GM12878 (cell line): Measurements from ENCODE around the gene SSH2. TPM values are rescaled to one million over a fixed set of nuclear protein-coding genes. Genes with fewer than 3 reads are reported as not detected.

ENCODE experiments used
- ATAC-seq: fragments of 200-7000 bp; cut with Tn5 transposase; 3 replicates; pipeline ENCODE4 v1.9.1; 2020; ENCODE audit warnings: mild to moderate bottlenecking, moderate library complexity
- BruUV-seq: library from RNA; stranded (reverse); fragments of 400-500 nt; replicated peaks from 2 replicates; lab custom pipeline; 2021; lab: Mats Ljungman, UMichigan
- CTCF ChIA-PET: fragments of 300-600 bp; sonication (Branson Sonifier 250); formaldehyde crosslinking; extraction: SDS; loops from one replicate; lab custom pipeline; 2021; ENCODE audit warnings: inconsistent platforms; lab: Yijun Ruan, JAX
- POLR2A ChIA-PET: fragments of 350-600 bp; formaldehyde crosslinking; extraction: SDS; loops from one replicate; lab custom pipeline; 2021; ENCODE audit warnings: inconsistent platforms; lab: Charles Lee
- RAD21 ChIA-PET: fragments of 300-600 bp; sonication (Branson Sonifier 250); formaldehyde crosslinking; loops from one replicate; lab custom pipeline; 2023; ENCODE audit warnings: antibody characterized with exemption; ENCODE audit not compliant: unreplicated experiment; lab: Charles Lee
- SMC1A ChIA-PET: fragments of 300-600 bp; sonication (Branson Sonifier 250); formaldehyde crosslinking; loops from one replicate; lab custom pipeline; 2023; ENCODE audit not compliant: unreplicated experiment, uncharacterized antibody; lab: Charles Lee
- DNase-seq: peaks from one replicate; pipeline ENCODE4 v3.0.0-alpha.2; 2011; ENCODE audit warnings: low read depth, low spot score
- FAIRE-seq: peaks from 3 replicates; lab custom pipeline; 2011; peaks lifted over from hg19 to GRCh38; lab: Jason Lieb, UNC
- H2AFZ ChIP-seq: 2 replicates; pipeline ENCODE4 v1.6.0; 2011; ENCODE audit warnings: low read depth, low read length, control low read depth; ENCODE audit not compliant: control insufficient read depth
- H3K27ac ChIP-seq: 2 replicates; pipeline ENCODE4 v1.5.1; 2011; ENCODE audit warnings: control low read depth; ENCODE audit not compliant: control insufficient read depth, insufficient read depth
- H3K27me3 ChIP-seq, 2 experiments: replicated peaks in 1 of 2; 2 replicates each; pipeline versions ENCODE4 v1.6.0 to v1.6.1; 2011; ENCODE audit warnings: low read length in 1 of 2; ENCODE audit not compliant: control insufficient read depth in 2 of 2, insufficient read depth in 2 of 2
- H3K36me3 ChIP-seq, 2 experiments: 2 replicates each; pipeline ENCODE4 v1.5.1; 2011; ENCODE audit warnings: low read length in 1 of 2; ENCODE audit not compliant: control insufficient read depth in 2 of 2, insufficient read depth in 2 of 2
- H3K4me1 ChIP-seq: 2 replicates; pipeline ENCODE4 v1.6.1; 2011; ENCODE audit warnings: mild to moderate bottlenecking, low read length, moderate library complexity, mixed read lengths; ENCODE audit not compliant: control insufficient read depth, insufficient read depth
- H3K4me2 ChIP-seq: 2 replicates; pipeline ENCODE4 v1.6.0; 2011; ENCODE audit warnings: control low read depth; ENCODE audit not compliant: control insufficient read depth, insufficient read depth
- H3K4me3 ChIP-seq: fragments of 200-600 bp; sonication (generic); 2 replicates; pipeline ENCODE4 v1.5.1; 2016
- H3K79me2 ChIP-seq: 2 replicates; pipeline ENCODE4 v1.6.0; 2011; ENCODE audit warnings: low read length; ENCODE audit not compliant: control insufficient read depth, insufficient read depth
- H3K9ac ChIP-seq: 2 replicates; pipeline ENCODE4 v1.8.0; 2011; ENCODE audit warnings: low read length, control low read depth, mixed read lengths; ENCODE audit not compliant: control insufficient read depth, insufficient read depth
- H3K9me3 ChIP-seq: replicated peaks from 3 replicates; pipeline ENCODE4 v1.5.1; 2011; ENCODE audit warnings: mild to moderate bottlenecking, low read length; ENCODE audit not compliant: control insufficient read depth, insufficient read depth
- H4K20me1 ChIP-seq: 2 replicates; pipeline ENCODE4 v1.6.0; 2011; ENCODE audit not compliant: control insufficient read depth, insufficient read depth
- ATF7 ChIP-seq: fragments of 450-650 bp; IDR thresholded peaks from 2 replicates; pipeline ENCODE4 v1.6.1; 2016; ENCODE audit warnings: low read depth, mild to moderate bottlenecking
- CREB1 ChIP-seq: IDR thresholded peaks from 2 replicates; pipeline ENCODE4 v1.6.1; 2012; ENCODE audit warnings: low read depth, mild to moderate bottlenecking, inconsistent platforms
- DPF2 ChIP-seq: fragments of 450-650 bp; IDR thresholded peaks from 2 replicates; pipeline ENCODE4 v1.6.1; 2017; ENCODE audit warnings: mild to moderate bottlenecking
- JUNB ChIP-seq: IDR thresholded peaks from 2 replicates; pipeline ENCODE4 v1.6.1; 2016; ENCODE audit warnings: antibody characterized with exemption, mild to moderate bottlenecking
- MEF2B ChIP-seq: fragments of 450-650 bp; IDR thresholded peaks from 2 replicates; pipeline ENCODE4 v1.6.1; 2018; ENCODE audit warnings: mild to moderate bottlenecking, moderate library complexity; ENCODE audit not compliant: partially characterized antibody, poor library complexity, severe bottlenecking
- MTA2 ChIP-seq: fragments of 450-650 bp; IDR thresholded peaks from 2 replicates; pipeline ENCODE4 v1.6.1; 2016; ENCODE audit warnings: low read depth, mild to moderate bottlenecking, moderate library complexity
- MXI1 ChIP-seq: fragments of 150-350 bp; IDR thresholded peaks from 2 replicates; pipeline ENCODE4 v1.6.1; 2011; ENCODE audit warnings: low read depth, mild to moderate bottlenecking, inconsistent platforms, low read length, improper control_type of control experiment
- POLR2AphosphoS5 ChIP-seq: IDR thresholded peaks from 2 replicates; pipeline ENCODE4 v1.6.1; 2011; ENCODE audit warnings: mild to moderate bottlenecking, low read length, inconsistent platforms
- POU2F2 ChIP-seq: IDR thresholded peaks from 3 replicates; pipeline ENCODE4 v1.6.1; 2011; ENCODE audit warnings: low read depth, mild to moderate bottlenecking, low read length, borderline replicate concordance
- RUNX3 ChIP-seq: IDR thresholded peaks from 2 replicates; pipeline ENCODE4 v1.6.1; 2012; ENCODE audit warnings: low read length, inconsistent platforms
- SIN3A ChIP-seq: IDR thresholded peaks from 2 replicates; pipeline ENCODE4 v1.6.1; 2012; ENCODE audit warnings: low read depth, low read length, improper control_type of control experiment
- SMAD5 ChIP-seq: IDR thresholded peaks from 2 replicates; pipeline ENCODE4 v1.6.1; 2016; ENCODE audit warnings: antibody characterized with exemption, low read depth
- STAT1 ChIP-seq: fragments of 450-650 bp; conservative IDR thresholded peaks from 2 replicates; pipeline ENCODE4 v1.6.1; 2014; ENCODE audit warnings: antibody characterized with exemption, mild to moderate bottlenecking
- TCF7 ChIP-seq: IDR thresholded peaks from 2 replicates; pipeline ENCODE4 v1.6.1; 2014; ENCODE audit warnings: antibody characterized with exemption, borderline replicate concordance
- WGBS: methylation state at CpG from one replicate; pipeline ENCODE4 v1.1.6; 2016; ENCODE audit warnings: low lambda C conversion rate; ENCODE audit not compliant: insufficient replicate concordance, insufficient coverage; ENCODE audit errors: missing lambda C conversion rate; 5-methylcytosine and 5-hydroxymethylcytosine counted together
- in situ Hi-C: fragments of 300-500 bp; cut with MboI; formaldehyde crosslinking; loops from 9 replicates; pipeline ENCODE4 v1.14.3; 2018; ENCODE audit warnings: mixed read lengths
- intact Hi-C: fragments of 100-400 bp; cut with micrococcal nuclease; formaldehyde crosslinking; loops from one replicate; pipeline ENCODE4 v1.14.2; 2022; ENCODE audit not compliant: unreplicated experiment
- polyA plus RNA-seq, 11 experiments: library from polyadenylated mRNA; depleted of rRNA in 4 of 11; unstranded in 6 of 11; stranded (reverse) in 5 of 11; fragments of >200 nt; fragmentation: Nextera tagmentation in 4 of 11; fragmentation: Illumina TruSeq in 1 of 11; extraction: Ambion mirVana in 4 of 11; extraction: Trizol in 1 of 11; gene quantifications; 1 replicate in 1 of 11; 2 replicates in 10 of 11; pipeline versions ENCODE4 v1.2.1 to v1.2.3, GENCODE V29; 2011 to 2016; ENCODE audit warnings: inconsistent platforms in 2 of 11, missing spikeins in 2 of 11, low read depth in 1 of 11
- total RNA-seq, 4 experiments: library from RNA; depleted of rRNA in 3 of 4; stranded (reverse); fragments of >200 nt in 3 of 4; fragmentation: Illumina TruSeq in 1 of 4; extraction: Trizol in 1 of 4; gene quantifications; 2 replicates each; pipeline versions ENCODE4 v1.2.1 to v1.2.3, GENCODE V29; 2013 to 2021
- TF ChIP-seq, protein P1 (sequence below): fragments of 450-650 bp; IDR thresholded peaks from 2 replicates; pipeline ENCODE4 v1.6.1; 2016; ENCODE audit warnings: mild to moderate bottlenecking
- TF ChIP-seq, protein P2 (sequence below): fragments of 450-650 bp; conservative IDR thresholded peaks from 2 replicates; pipeline ENCODE4 v1.6.1; 2017; ENCODE audit warnings: mild to moderate bottlenecking, moderate library complexity
- TF ChIP-seq, protein P3 (sequence below): fragments of 450-650 bp; formaldehyde crosslinking; IDR thresholded peaks from 2 replicates; pipeline ENCODE4 v1.4.0; 2022; ENCODE audit warnings: mild to moderate bottlenecking, moderate library complexity

The SSH2 gene
- total and polyA plus RNA-seq, 10 of the 15 experiments (the other 5 are each of a cell fraction or from before 2014, with no cell fraction given) = 9.3 to 65.9 (median 34.0) TPM

DNA sequence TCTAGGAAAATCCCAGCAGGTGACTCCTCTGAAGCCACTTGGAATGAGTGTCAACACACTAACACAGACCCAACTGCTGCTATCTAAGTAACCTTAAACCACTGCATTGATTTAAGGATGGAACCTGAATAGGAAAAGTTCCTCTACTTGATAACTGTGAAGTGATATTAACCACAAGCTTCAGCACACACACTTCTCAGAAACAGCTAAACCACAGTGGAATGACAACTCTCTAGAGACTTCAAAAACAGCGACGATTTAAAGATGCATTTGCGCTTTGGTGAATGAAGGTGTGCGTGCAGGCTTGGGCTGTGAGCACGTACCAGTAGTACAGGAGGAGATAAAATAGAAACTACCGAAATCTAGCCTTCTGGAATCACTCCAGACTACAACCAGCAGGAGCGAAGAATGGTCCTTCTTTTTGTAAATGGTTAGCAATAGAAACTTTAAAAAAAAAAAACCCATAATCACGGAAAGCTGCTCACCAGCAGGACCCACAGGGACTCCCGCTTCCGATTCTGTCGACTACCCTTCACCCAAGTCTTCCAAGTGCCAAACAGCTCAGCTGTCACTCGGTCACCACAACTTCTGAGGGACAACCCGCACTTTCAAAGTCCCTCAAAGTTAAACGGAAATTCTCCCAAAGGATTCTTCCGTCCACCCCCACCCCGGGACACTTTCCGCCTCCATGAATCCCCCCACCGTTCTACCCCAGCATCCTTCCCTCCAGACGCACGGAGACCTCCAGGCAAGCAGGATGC lies 169.6 kb downstream of the SSH2 start:
- ChIA-PET SMC1A (interaction anchor here (0.8 to 19.7 kb wide), 23 partner anchors 10 to 171 kb away, joined by 3 to 297 read pairs (median 6); no protein-coding TSS in a partner anchor), RAD21 (interaction anchor here (0.8 to 9.7 kb wide), 14 partner anchors 10 to 170 kb away, joined by 3 to 144 read pairs (median 6); partner anchors contain the start of gene SSH2), CTCF (interaction anchor here (1.0 to 2.8 kb wide), 11 partner anchors 19 to 180 kb away, joined by 3 to 22 read pairs (median 4); partner anchors contain the start of gene SSH2), POLR2A (interaction anchor here (0.6 to 7.2 kb wide), 13 partner anchors 9 to 170 kb away, joined by 3 to 54 read pairs (median 3); no protein-coding TSS in a partner anchor)
- ATAC-seq = peak; percentile 58
- Histone ChIP-seq H3K4me3 (peak overlapping the region; percentile 88), H3K27me3 (no peaks in the 10 kb centered on the region), H3K9ac (peak overlapping the region; percentile 90), H3K36me3 (peaks cover 0 to 2% of the 10 kb centered on the region in 2 experiments; a peak in 2 of 4 replicates), H3K9me3 (no peaks in the 10 kb centered on the region), H3K27ac (peak overlapping the region; percentile 90), H4K20me1 (no peaks in the 10 kb centered on the region), H3K79me2 (peaks cover 55% of the 10 kb centered on the region), H3K4me1 (peaks cover 11% of the 10 kb centered on the region; the same call in 1 of the 2 replicates), H3K4me2 (peak overlapping the region; percentile 72), H2AFZ (peak overlapping the region; percentile 51)
- intact Hi-C loops = loop anchor here (1.0 to 2.0 kb wide), 2 partner anchors 38 to 54 kb away; no protein-coding TSS in a partner anchor
- DNase-seq = peak; percentile 85
- peak; percentile 35 for FAIRE-seq
- WGBS = 1% methylated on average over 20 of the region's 20 CpGs
- in situ Hi-C loops = no loop called here
- BruUV-seq = TSS peak; percentile 58
- TF ChIP-seq DPF2 (peak; percentile 36; the same call in 1 of the 2 replicates), POU2F2 (0 out of 3 replicates have a peak, but pooled peaks have one; percentile 43), SIN3A (no peak), MXI1 (peak; percentile 90), JUNB (0 out of 2 replicates have a peak, but pooled peaks have one; percentile 27), RUNX3 (peak; percentile 97), ATF7 (0 out of 2 replicates have a peak, but pooled peaks have one; percentile 33), MEF2B (peak; percentile 96), TCF7 (peak; percentile 64), MTA2 (peak; percentile 39; the same call in 1 of the 2 replicates), SMAD5 (0 out of 2 replicates have a peak, but pooled peaks have one; percentile 52), STAT1 (no peak), CREB1 (no peak; the same call in 1 of the 2 replicates), POLR2AphosphoS5 (peak; percentile 62)
- TF ChIP-seq, protein P1, sequence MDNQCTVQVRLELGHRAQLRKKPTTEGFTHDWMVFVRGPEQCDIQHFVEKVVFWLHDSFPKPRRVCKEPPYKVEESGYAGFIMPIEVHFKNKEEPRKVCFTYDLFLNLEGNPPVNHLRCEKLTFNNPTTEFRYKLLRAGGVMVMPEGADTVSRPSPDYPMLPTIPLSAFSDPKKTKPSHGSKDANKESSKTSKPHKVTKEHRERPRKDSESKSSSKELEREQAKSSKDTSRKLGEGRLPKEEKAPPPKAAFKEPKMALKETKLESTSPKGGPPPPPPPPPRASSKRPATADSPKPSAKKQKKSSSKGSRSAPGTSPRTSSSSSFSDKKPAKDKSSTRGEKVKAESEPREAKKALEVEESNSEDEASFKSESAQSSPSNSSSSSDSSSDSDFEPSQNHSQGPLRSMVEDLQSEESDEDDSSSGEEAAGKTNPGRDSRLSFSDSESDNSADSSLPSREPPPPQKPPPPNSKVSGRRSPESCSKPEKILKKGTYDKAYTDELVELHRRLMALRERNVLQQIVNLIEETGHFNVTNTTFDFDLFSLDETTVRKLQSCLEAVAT = peak; percentile 67
- TF ChIP-seq, protein P2, sequence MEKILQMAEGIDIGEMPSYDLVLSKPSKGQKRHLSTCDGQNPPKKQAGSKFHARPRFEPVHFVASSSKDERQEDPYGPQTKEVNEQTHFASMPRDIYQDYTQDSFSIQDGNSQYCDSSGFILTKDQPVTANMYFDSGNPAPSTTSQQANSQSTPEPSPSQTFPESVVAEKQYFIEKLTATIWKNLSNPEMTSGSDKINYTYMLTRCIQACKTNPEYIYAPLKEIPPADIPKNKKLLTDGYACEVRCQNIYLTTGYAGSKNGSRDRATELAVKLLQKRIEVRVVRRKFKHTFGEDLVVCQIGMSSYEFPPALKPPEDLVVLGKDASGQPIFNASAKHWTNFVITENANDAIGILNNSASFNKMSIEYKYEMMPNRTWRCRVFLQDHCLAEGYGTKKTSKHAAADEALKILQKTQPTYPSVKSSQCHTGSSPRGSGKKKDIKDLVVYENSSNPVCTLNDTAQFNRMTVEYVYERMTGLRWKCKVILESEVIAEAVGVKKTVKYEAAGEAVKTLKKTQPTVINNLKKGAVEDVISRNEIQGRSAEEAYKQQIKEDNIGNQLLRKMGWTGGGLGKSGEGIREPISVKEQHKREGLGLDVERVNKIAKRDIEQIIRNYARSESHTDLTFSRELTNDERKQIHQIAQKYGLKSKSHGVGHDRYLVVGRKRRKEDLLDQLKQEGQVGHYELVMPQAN = no peak
- TF ChIP-seq, protein P3, sequence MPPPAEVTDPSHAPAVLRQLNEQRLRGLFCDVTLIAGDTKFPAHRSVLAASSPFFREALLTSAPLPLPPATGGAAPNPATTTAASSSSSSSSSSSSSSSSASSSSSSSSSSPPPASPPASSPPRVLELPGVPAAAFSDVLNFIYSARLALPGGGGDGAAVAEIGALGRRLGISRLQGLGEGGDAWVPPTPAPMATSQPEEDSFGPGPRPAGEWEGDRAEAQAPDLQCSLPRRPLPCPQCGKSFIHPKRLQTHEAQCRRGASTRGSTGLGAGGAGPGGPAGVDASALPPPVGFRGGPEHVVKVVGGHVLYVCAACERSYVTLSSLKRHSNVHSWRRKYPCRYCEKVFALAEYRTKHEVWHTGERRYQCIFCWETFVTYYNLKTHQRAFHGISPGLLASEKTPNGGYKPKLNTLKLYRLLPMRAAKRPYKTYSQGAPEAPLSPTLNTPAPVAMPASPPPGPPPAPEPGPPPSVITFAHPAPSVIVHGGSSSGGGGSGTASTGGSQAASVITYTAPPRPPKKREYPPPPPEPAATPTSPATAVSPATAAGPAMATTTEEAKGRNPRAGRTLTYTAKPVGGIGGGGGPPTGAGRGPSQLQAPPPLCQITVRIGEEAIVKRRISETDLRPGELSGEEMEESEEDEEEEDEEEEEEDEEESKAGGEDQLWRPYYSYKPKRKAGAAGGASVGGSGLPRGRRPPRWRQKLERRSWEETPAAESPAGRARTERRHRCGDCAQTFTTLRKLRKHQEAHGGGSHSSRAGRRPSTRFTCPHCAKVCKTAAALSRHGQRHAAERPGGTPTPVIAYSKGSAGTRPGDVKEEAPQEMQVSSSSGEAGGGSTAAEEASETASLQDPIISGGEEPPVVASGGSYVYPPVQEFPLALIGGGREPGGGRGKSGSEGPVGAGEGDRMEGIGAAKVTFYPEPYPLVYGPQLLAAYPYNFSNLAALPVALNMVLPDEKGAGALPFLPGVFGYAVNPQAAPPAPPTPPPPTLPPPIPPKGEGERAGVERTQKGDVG (CRISPR knock-in tag) = no peak
